Activated CD8-positive, alpha-beta T cell treated with anti-CD3 and anti-CD28 coated beads for 36 hours (primary cell): Measurements from ENCODE around the gene KCNAB1. TPM values are rescaled to one million over a fixed set of nuclear protein-coding genes. Genes with fewer than 3 reads are reported as not detected.

Source experiments
- ATAC-seq: fragments of 200-7000 bp; cut with Tn5 transposase; one replicate; pipeline ENCODE4 v1.10.0; 2021; ENCODE audit warnings: mild to moderate bottlenecking, moderate library complexity
- CTCF ChIA-PET: fragments of 350-600 bp; sonication (Branson Sonifier 250); formaldehyde crosslinking; loops from one replicate; lab custom pipeline; 2021; ENCODE audit warnings: antibody characterized with exemption; lab: Charles Lee
- POLR2A ChIA-PET: fragments of 350-600 bp; sonication (Branson Sonifier 250); formaldehyde crosslinking; loops from one replicate; lab custom pipeline; 2021; ENCODE audit warnings: antibody characterized with exemption; lab: Charles Lee
- DNase-seq: peaks from one replicate; pipeline ENCODE4 v3.0.0-alpha.2; 2020
- H3K27ac Mint-ChIP-seq: one replicate; pipeline ENCODE4 v1.8.0; 2021; ENCODE audit warnings: mild to moderate bottlenecking, mixed read lengths
- H3K27me3 Mint-ChIP-seq: one replicate; pipeline ENCODE4 v1.8.0; 2021; ENCODE audit warnings: mixed read lengths
- H3K36me3 Mint-ChIP-seq: one replicate; pipeline ENCODE4 v1.8.0; 2021; ENCODE audit warnings: low read depth, mixed read lengths
- H3K4me1 Mint-ChIP-seq: one replicate; pipeline ENCODE4 v1.8.0; 2021; ENCODE audit warnings: low read depth, mixed read lengths
- H3K4me3 Mint-ChIP-seq: one replicate; pipeline ENCODE4 v1.8.0; 2021; ENCODE audit warnings: mild to moderate bottlenecking, moderate library complexity, mixed read lengths
- H3K9me3 Mint-ChIP-seq: one replicate; pipeline ENCODE4 v1.8.0; 2021; ENCODE audit warnings: mixed read lengths
- CTCF ChIP-seq: fragments of 200-600 bp; IDR thresholded peaks from one replicate; pipeline ENCODE4 v1.8.0; 2022; ENCODE audit warnings: antibody characterized with exemption, mild to moderate bottlenecking
- intact Hi-C: fragments of 100-400 bp; cut with micrococcal nuclease; formaldehyde crosslinking; loops from one replicate; pipeline ENCODE4 v1.10.0; 2022
- total RNA-seq, 2 experiments: library from RNA; stranded (reverse); gene quantifications; one replicate each; pipeline ENCODE4 v1.2.3, GENCODE V29; 2021

KCNAB1 gene
- total RNA-seq, 2 experiments from 2014 or later = not detected

GRCh38 chr3:156106721-156107373 lies 13.5 kb upstream of the KCNAB1 start:
- Mint-ChIP-seq H3K9me3 (no peaks in the 10 kb centered on the region), H3K4me3 (no peak overlapping the region), H3K4me1 (no peaks in the 10 kb centered on the region), H3K36me3 (no peaks in the 10 kb centered on the region), H3K27ac (no peak overlapping the region), H3K27me3 (peaks cover 7% of the 10 kb centered on the region)
- TF ChIP-seq CTCF = no peak
- CTCF ChIA-PET = interaction anchor here (1.1 kb wide), 1 partner anchor 301 kb away, joined by 3 read pairs; the partner anchor contains the start of gene C3orf33
- intact Hi-C loops = no loop called here
- POLR2A ChIA-PET = no interaction called here
- DNase-seq (no peak), ATAC-seq (no peak)

- H3K36me3 Mint-ChIP-seq = no peaks in the 10 kb centered on the region
- ChIA-PET CTCF (interaction anchor here (1.1 kb wide), 1 partner anchor 302 kb away, joined by 3 read pairs; the partner anchor contains the start of gene C3orf33), POLR2A (no interaction called here)
- DNase-seq (no peak), ATAC-seq (no peak)
- TF ChIP-seq CTCF = no peak
- H3K9me3 Mint-ChIP-seq = no peaks in the 10 kb centered on the region
- H3K27ac Mint-ChIP-seq = no peak overlapping the region
- H3K4me3 Mint-ChIP-seq = no peak overlapping the region
- intact Hi-C loops = no loop called here
- peaks cover 7% of the 10 kb centered on the region for H3K27me3 Mint-ChIP-seq
- H3K4me1 Mint-ChIP-seq = no peaks in the 10 kb centered on the region
These were observed 12.9 kb upstream of the KCNAB1 start for GRCh38 chr3:156107504-156107903.

- peaks cover 7% of the 10 kb centered on the region for H3K27me3 Mint-ChIP-seq
- no peaks in the 10 kb centered on the region for H3K9me3 Mint-ChIP-seq
- no peak for DNase-seq
- no peak for ATAC-seq
- intact Hi-C loops = no loop called here
- TF ChIP-seq CTCF = no peak
- no peaks in the 10 kb centered on the region for H3K4me1 Mint-ChIP-seq
- no peaks in the 10 kb centered on the region for H3K36me3 Mint-ChIP-seq
- no peak overlapping the region for H3K4me3 Mint-ChIP-seq
- no peak overlapping the region for H3K27ac Mint-ChIP-seq
- CTCF ChIA-PET = no interaction called here
- POLR2A ChIA-PET = no interaction called here
These were observed 11.8 kb upstream of the KCNAB1 start for GRCh38 chr3:156108616-156109015.

GRCh38 chr3:156109989-156110388 lies 10.4 kb upstream of the KCNAB1 start:
- H3K27ac Mint-ChIP-seq = no peak overlapping the region
- peaks cover 8% of the 10 kb centered on the region for H3K27me3 Mint-ChIP-seq
- no peaks in the 10 kb centered on the region for H3K9me3 Mint-ChIP-seq
- no peak overlapping the region for H3K4me3 Mint-ChIP-seq
- DNase-seq (no peak), ATAC-seq (no peak)
- no peaks in the 10 kb centered on the region for H3K36me3 Mint-ChIP-seq
- intact Hi-C loops = no loop called here
- ChIA-PET CTCF (no interaction called here), POLR2A (no interaction called here)
- TF ChIP-seq CTCF = no peak
- no peaks in the 10 kb centered on the region for H3K4me1 Mint-ChIP-seq

- Mint-ChIP-seq H3K27me3 (peaks cover 1% of the 10 kb centered on the region), H3K4me3 (no peak overlapping the region), H3K36me3 (no peaks in the 10 kb centered on the region), H3K27ac (no peak overlapping the region), H3K9me3 (no peaks in the 10 kb centered on the region), H3K4me1 (no peaks in the 10 kb centered on the region)
- TF ChIP-seq CTCF = no peak
- no peak for DNase-seq
- ATAC-seq = no peak
- ChIA-PET POLR2A (no interaction called here), CTCF (interaction anchor here (1.1 to 1.8 kb wide), 5 partner anchors 14 to 82 kb away, joined by 3 to 6 read pairs (median 4); no protein-coding TSS in a partner anchor)
- intact Hi-C loops = no loop called here
These were observed 6.1 kb downstream of the KCNAB1 start for GRCh38 chr3:156126467-156126866.
